Testis (tissue), 2 donors: ENCODE results near the gene CSMD2.

Experiments used
- POLR2A ChIP-seq: fragments of 450-650 bp; IDR thresholded peaks from one replicate; pipeline ENCODE4 v1.6.1; 2017; ENCODE audit warnings: antibody characterized with exemption, mild to moderate bottlenecking, moderate library complexity
- TF ChIP-seq, protein P1 (sequence below), 3 experiments: fragments of 450-650 bp in 2 of 3; fragments of 200-600 bp in 1 of 3; sonication (generic) in 1 of 3; IDR thresholded peaks; one replicate each; pipeline ENCODE4 v1.5.1; 2016 to 2019; ENCODE audit warnings: antibody characterized with exemption in 3 of 3, mild to moderate bottlenecking in 2 of 3, moderate library complexity in 1 of 3

GRCh38 chr1:34149501-34149900 lies 15.5 kb downstream of the CSMD2 start:
- TF ChIP-seq, protein P1, sequence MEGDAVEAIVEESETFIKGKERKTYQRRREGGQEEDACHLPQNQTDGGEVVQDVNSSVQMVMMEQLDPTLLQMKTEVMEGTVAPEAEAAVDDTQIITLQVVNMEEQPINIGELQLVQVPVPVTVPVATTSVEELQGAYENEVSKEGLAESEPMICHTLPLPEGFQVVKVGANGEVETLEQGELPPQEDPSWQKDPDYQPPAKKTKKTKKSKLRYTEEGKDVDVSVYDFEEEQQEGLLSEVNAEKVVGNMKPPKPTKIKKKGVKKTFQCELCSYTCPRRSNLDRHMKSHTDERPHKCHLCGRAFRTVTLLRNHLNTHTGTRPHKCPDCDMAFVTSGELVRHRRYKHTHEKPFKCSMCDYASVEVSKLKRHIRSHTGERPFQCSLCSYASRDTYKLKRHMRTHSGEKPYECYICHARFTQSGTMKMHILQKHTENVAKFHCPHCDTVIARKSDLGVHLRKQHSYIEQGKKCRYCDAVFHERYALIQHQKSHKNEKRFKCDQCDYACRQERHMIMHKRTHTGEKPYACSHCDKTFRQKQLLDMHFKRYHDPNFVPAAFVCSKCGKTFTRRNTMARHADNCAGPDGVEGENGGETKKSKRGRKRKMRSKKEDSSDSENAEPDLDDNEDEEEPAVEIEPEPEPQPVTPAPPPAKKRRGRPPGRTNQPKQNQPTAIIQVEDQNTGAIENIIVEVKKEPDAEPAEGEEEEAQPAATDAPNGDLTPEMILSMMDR (IDR thresholded peaks at IDR 0.05): no peak
- no peak for TF ChIP-seq POLR2A
